Astrocyte (in vitro differentiated cells and primary cell): ENCODE measurements around the gene PLEKHA7. TPM values are rescaled to one million over a fixed set of nuclear protein-coding genes. Genes with fewer than 3 reads are reported as not detected.

Source experiments
- DNase-seq: peaks from one replicate; pipeline ENCODE4 v3.0.0-alpha.2; 2010; ENCODE audit warnings: low read depth
- FAIRE-seq: peaks from 2 replicates; lab custom pipeline; 2011; peaks lifted over from hg19 to GRCh38; lab: Jason Lieb, UNC
- H2AFZ ChIP-seq: 2 replicates; pipeline ENCODE4 v1.6.0; 2012; ENCODE audit warnings: low read depth, low read length, inconsistent platforms
- H3K27ac ChIP-seq: 2 replicates; pipeline ENCODE4 v1.5.1; 2011; ENCODE audit warnings: low read depth, low read length, inconsistent platforms
- H3K27me3 ChIP-seq: 2 replicates; pipeline ENCODE4 v1.6.0; 2011; ENCODE audit warnings: low read length, inconsistent platforms; ENCODE audit not compliant: insufficient read depth
- H3K36me3 ChIP-seq: 2 replicates; pipeline ENCODE4 v1.5.1; 2011; ENCODE audit warnings: low read length, inconsistent platforms; ENCODE audit not compliant: insufficient read depth
- H3K4me1 ChIP-seq: 2 replicates; pipeline ENCODE4 v1.5.1; 2011; ENCODE audit warnings: low read length, inconsistent platforms; ENCODE audit not compliant: insufficient read depth
- H3K4me2 ChIP-seq: 2 replicates; pipeline ENCODE4 v1.6.0; 2012; ENCODE audit warnings: low read length, inconsistent platforms
- H3K4me3 ChIP-seq: 2 replicates; pipeline ENCODE4 v1.5.1; 2011; ENCODE audit warnings: low read depth, mild to moderate bottlenecking, low read length, inconsistent platforms; ENCODE audit not compliant: insufficient read depth
- H3K79me2 ChIP-seq: 2 replicates; pipeline ENCODE4 v1.6.0; 2012; ENCODE audit warnings: mild to moderate bottlenecking, low read length, inconsistent platforms; ENCODE audit not compliant: insufficient read depth
- H3K9ac ChIP-seq: 2 replicates; pipeline ENCODE4 v1.6.0; 2012; ENCODE audit warnings: mild to moderate bottlenecking, low read length, inconsistent platforms
- H3K9me3 ChIP-seq: 2 replicates; pipeline ENCODE4 v1.5.1; 2012; ENCODE audit warnings: low read depth, mild to moderate bottlenecking, low read length, inconsistent platforms; ENCODE audit not compliant: insufficient read depth
- H4K20me1 ChIP-seq: 2 replicates; pipeline ENCODE4 v1.6.0; 2012; ENCODE audit warnings: low read length, inconsistent platforms; ENCODE audit not compliant: insufficient read depth
- H3K27ac Mint-ChIP-seq: one replicate; pipeline ENCODE4 v1.8.0; 2021; ENCODE audit warnings: mild to moderate bottlenecking, mixed read lengths; ENCODE audit not compliant: unreplicated experiment
- H3K27me3 Mint-ChIP-seq: one replicate; pipeline ENCODE4 v1.8.0; 2021; ENCODE audit warnings: low read depth, mixed read lengths; ENCODE audit not compliant: unreplicated experiment
- H3K36me3 Mint-ChIP-seq: one replicate; pipeline ENCODE4 v1.8.0; 2021; ENCODE audit warnings: low read depth, mixed read lengths; ENCODE audit not compliant: unreplicated experiment
- H3K4me1 Mint-ChIP-seq: one replicate; pipeline ENCODE4 v1.8.0; 2021; ENCODE audit warnings: low read depth, mixed read lengths; ENCODE audit not compliant: unreplicated experiment
- H3K4me3 Mint-ChIP-seq: one replicate; pipeline ENCODE4 v1.8.0; 2021; ENCODE audit warnings: mild to moderate bottlenecking, moderate library complexity, mixed read lengths; ENCODE audit not compliant: unreplicated experiment
- H3K9me3 Mint-ChIP-seq: one replicate; pipeline ENCODE4 v1.8.0; 2021; ENCODE audit warnings: mild to moderate bottlenecking, mixed read lengths; ENCODE audit not compliant: unreplicated experiment
- EZH2 ChIP-seq: IDR thresholded peaks from 2 replicates; pipeline ENCODE4 v1.6.1; 2012; ENCODE audit warnings: mild to moderate bottlenecking, low read length, inconsistent platforms; ENCODE audit not compliant: insufficient read depth
- total RNA-seq: library from RNA; stranded (reverse); gene quantifications from 2 replicates; pipeline ENCODE4 v1.2.1, GENCODE V29; 2021
- TF ChIP-seq, protein P1 (sequence below): IDR thresholded peaks from 2 replicates; pipeline ENCODE4 v1.5.1; 2011; ENCODE audit warnings: low read depth, mild to moderate bottlenecking, inconsistent platforms, low read length, moderate library complexity; ENCODE audit not compliant: insufficient read depth

Gene PLEKHA7
- total RNA-seq, 1 donor from 2014 or later, result 5.7 TPM

DNA sequence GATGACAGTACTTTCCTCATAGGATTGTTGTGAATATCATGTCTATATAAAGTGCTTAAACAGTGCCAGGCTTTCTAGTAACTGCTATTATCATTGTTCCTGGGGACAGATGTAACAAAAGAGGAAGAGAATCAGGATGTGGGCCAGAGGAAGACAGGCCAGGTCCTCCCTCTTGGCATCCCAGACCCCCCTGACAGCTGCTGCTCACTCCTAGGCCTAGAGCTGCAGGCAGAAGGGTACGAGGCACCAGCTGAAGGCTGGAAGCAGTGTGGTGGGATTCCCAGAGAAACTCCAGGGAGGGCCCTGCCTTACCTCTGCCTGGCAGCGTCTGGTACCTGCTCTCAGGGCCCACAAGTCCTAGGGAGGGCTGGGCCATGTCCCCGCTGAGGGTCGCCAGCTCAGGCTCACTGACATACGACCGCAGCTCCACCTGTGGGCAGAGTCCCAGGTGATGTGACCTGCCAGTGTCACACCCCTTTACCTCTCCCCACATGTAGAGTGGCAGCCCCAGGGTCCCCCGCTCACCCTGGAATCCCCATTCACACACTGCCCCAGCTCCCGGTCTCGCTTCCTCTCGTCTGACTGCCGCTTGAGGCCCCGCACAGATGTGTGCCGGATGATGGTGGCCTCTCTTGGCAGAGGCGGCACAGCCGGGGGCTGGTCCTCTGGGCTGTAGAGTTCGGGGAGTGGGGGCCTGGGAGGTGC, 223.6 kb downstream of the PLEKHA7 start:
- Mint-ChIP-seq H3K9me3 (no peaks in the 10 kb centered on the region), H3K27me3 (no peaks in the 10 kb centered on the region), H3K4me3 (no peak overlapping the region), H3K27ac (peak overlapping the region; percentile 98), H3K36me3 (no peaks in the 10 kb centered on the region), H3K4me1 (peaks cover 25% of the 10 kb centered on the region)
- TF ChIP-seq, protein P1, sequence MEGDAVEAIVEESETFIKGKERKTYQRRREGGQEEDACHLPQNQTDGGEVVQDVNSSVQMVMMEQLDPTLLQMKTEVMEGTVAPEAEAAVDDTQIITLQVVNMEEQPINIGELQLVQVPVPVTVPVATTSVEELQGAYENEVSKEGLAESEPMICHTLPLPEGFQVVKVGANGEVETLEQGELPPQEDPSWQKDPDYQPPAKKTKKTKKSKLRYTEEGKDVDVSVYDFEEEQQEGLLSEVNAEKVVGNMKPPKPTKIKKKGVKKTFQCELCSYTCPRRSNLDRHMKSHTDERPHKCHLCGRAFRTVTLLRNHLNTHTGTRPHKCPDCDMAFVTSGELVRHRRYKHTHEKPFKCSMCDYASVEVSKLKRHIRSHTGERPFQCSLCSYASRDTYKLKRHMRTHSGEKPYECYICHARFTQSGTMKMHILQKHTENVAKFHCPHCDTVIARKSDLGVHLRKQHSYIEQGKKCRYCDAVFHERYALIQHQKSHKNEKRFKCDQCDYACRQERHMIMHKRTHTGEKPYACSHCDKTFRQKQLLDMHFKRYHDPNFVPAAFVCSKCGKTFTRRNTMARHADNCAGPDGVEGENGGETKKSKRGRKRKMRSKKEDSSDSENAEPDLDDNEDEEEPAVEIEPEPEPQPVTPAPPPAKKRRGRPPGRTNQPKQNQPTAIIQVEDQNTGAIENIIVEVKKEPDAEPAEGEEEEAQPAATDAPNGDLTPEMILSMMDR, result no peak
- TF ChIP-seq EZH2, result no peak
- no peaks in the 10 kb centered on the region for H3K79me2 ChIP-seq
- H3K4me3 ChIP-seq, result no peak overlapping the region
- DNase-seq (no peak), FAIRE-seq (no peak)
- peak overlapping the region; percentile 49 for H3K9ac ChIP-seq
- H3K4me2 ChIP-seq, result peak overlapping the region; percentile 84
- no peaks in the 10 kb centered on the region for H3K36me3 ChIP-seq
- no peaks in the 10 kb centered on the region for H4K20me1 ChIP-seq
- no peaks in the 10 kb centered on the region for H3K9me3 ChIP-seq
- no peak overlapping the region for H2AFZ ChIP-seq
- peak overlapping the region; percentile 91 for H3K27ac ChIP-seq
- H3K27me3 ChIP-seq, result no peaks in the 10 kb centered on the region
- peaks cover 46% of the 10 kb centered on the region for H3K4me1 ChIP-seq

DNA sequence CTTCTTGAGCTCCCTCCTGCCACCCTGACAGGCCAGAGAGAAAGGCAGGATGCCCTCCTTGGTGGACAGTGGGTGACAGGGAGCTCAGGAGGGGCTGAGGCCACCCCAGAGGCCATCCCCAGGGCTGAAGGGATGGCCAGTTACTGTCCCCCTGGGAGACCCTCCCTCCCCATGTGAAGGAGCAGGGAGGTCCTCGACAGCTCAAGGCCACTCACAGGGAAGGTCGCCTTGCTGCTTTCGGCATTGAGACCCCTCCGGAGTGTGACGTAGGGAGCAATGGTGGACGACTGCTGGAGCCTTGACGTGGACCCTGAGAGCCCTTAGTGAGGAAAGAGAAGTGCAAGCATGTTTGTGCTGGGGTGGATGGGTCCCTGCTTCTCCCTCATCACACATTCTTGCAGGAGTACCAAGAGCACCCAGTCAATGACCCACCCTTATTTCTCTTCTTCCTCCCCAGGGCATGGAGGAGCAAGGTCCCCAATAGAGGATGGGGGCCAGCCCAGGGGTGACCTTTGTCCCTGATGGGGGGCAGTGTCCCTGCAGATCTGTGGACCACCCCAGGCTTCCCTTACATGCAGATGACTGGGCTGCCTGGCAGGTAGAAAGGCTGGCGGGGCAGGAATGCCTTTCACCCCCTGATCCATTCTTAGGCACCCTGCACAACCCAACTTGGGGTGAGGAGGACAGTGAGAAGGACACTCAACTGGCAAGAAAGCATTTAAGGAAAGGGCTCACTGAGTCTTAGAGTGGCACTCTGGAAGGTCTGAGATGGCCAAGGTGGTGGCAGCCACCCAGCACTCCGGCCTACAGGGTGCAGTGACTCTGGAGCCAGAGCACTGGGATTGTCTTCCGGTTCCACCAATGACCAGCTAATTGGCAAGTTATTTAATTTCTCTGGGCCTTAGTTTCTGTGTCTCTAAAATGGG, 224.4 kb downstream of the PLEKHA7 start:
- Histone ChIP-seq H3K27me3 (no peaks in the 10 kb centered on the region), H3K36me3 (no peaks in the 10 kb centered on the region), H3K4me2 (no peak overlapping the region), H3K4me3 (no peak overlapping the region), H3K27ac (no peak overlapping the region), H2AFZ (no peak overlapping the region), H3K4me1 (peaks cover 46% of the 10 kb centered on the region), H3K79me2 (no peaks in the 10 kb centered on the region), H3K9me3 (no peaks in the 10 kb centered on the region), H4K20me1 (no peaks in the 10 kb centered on the region), H3K9ac (no peak overlapping the region)
- H3K4me1 Mint-ChIP-seq, result peaks cover 20% of the 10 kb centered on the region
- no peak for TF ChIP-seq EZH2
- TF ChIP-seq, protein P1, result no peak
- no peak for FAIRE-seq
- no peaks in the 10 kb centered on the region for H3K36me3 Mint-ChIP-seq
- no peaks in the 10 kb centered on the region for H3K9me3 Mint-ChIP-seq
- no peak overlapping the region for H3K4me3 Mint-ChIP-seq
- H3K27ac Mint-ChIP-seq, result peak overlapping the region; percentile 13
- DNase-seq, result no peak
- H3K27me3 Mint-ChIP-seq, result no peaks in the 10 kb centered on the region
